Measurements from ENCODE around the gene MAST2. TPM values are rescaled to one million over a fixed set of nuclear protein-coding genes. Genes with fewer than 3 reads are reported as not detected.

MAST2 gene
- total and polyA plus RNA-seq, 2 donors (not counting 3 experiments of a cell fraction or from before 2014, with no cell fraction given) = 25.0 to 41.2 TPM

- H3K27ac ChIP-seq (ENCODE audit: insufficient read depth, low read depth, low read length) = no peak overlapping the region
- H3K9me3 ChIP-seq (replicated peaks; ENCODE audit: control insufficient read depth, insufficient read depth, low read length) = no peaks in the 10 kb centered on the region
- no peak overlapping the region for H3K9ac ChIP-seq (replicated peaks; ENCODE audit: extremely low read depth, insufficient read depth, low read length)
- peaks cover 0 to 7% of the 10 kb centered on the region in 2 experiments for H3K36me3 ChIP-seq (ENCODE audit: control insufficient read depth in 2 of 2, extremely low read depth in 1 of 2, insufficient read depth in 2 of 2, low read length in 2 of 2)
- H3K9me1 ChIP-seq (replicated peaks; ENCODE audit: control insufficient read depth, extremely low read depth, insufficient read depth, low read length) = no peaks in the 10 kb centered on the region
- ChIA-PET POLR2A (interaction anchor here (0.9 kb wide), 1 partner anchor 147 kb away, joined by 4 read pairs; no protein-coding TSS in a partner anchor), CTCF (interaction anchor here (0.6 to 8.3 kb wide), 4 partner anchors 10 to 189 kb away, joined by 3 to 146 read pairs (median 68); no protein-coding TSS in a partner anchor)
- BruUV-seq (replicated peaks) = no TSS peak
- peaks cover 4% of the 10 kb centered on the region for H3K4me1 ChIP-seq (ENCODE audit: control insufficient read depth, extremely low read depth, insufficient read depth, low read length)
- TF ChIP-seq JUN (IDR thresholded peaks at IDR 0.05; ENCODE audit: borderline replicate concordance, insufficient read depth, insufficient read length, low read depth) = no peak
- no peak for TF ChIP-seq GATA2 (IDR thresholded peaks at IDR 0.05; ENCODE audit: insufficient read depth, insufficient read length, low read depth, low read length)
- no peak for TF ChIP-seq MAX (IDR thresholded peaks at IDR 0.05; ENCODE audit: insufficient read depth, insufficient read length)
- TF ChIP-seq EZH2 (IDR thresholded peaks at IDR 0.05; ENCODE audit: borderline replicate concordance, low read depth, low read length, severe bottlenecking) = no peak
- TF ChIP-seq POLR2A (IDR thresholded peaks at IDR 0.05; ENCODE audit: low read depth, low read length) = no peak
- TF ChIP-seq, protein P1, sequence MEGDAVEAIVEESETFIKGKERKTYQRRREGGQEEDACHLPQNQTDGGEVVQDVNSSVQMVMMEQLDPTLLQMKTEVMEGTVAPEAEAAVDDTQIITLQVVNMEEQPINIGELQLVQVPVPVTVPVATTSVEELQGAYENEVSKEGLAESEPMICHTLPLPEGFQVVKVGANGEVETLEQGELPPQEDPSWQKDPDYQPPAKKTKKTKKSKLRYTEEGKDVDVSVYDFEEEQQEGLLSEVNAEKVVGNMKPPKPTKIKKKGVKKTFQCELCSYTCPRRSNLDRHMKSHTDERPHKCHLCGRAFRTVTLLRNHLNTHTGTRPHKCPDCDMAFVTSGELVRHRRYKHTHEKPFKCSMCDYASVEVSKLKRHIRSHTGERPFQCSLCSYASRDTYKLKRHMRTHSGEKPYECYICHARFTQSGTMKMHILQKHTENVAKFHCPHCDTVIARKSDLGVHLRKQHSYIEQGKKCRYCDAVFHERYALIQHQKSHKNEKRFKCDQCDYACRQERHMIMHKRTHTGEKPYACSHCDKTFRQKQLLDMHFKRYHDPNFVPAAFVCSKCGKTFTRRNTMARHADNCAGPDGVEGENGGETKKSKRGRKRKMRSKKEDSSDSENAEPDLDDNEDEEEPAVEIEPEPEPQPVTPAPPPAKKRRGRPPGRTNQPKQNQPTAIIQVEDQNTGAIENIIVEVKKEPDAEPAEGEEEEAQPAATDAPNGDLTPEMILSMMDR (IDR thresholded peaks at IDR 0.05; ENCODE audit: extremely low read depth in 1 of 2, insufficient read depth in 1 of 2, low read depth in 1 of 2, low read length in 2 of 2) = no peak
- no peak for TF ChIP-seq FOS (IDR thresholded peaks at IDR 0.05; ENCODE audit: borderline replicate concordance, insufficient read depth, low read length)
- no peak for TF ChIP-seq MYC (IDR thresholded peaks at IDR 0.05; ENCODE audit: low read depth, low read length)
- no peak for TF ChIP-seq POLR2AphosphoS5 (IDR thresholded peaks at IDR 0.05; ENCODE audit: insufficient read depth, low read depth, low read length)
- H4K20me1 ChIP-seq (replicated peaks; ENCODE audit: control insufficient read depth, extremely low read depth, insufficient read depth, low read length) = no peaks in the 10 kb centered on the region
- intact Hi-C loops (cut with micrococcal nuclease) = no loop called here
- DNase-seq (ENCODE audit: low read depth, low spot score) (no peak), FAIRE-seq (no peak)
- H3K4me3 ChIP-seq (replicated peaks in 1 of 3; ENCODE audit: insufficient read depth in 1 of 3, low read depth in 1 of 3, low read length in 3 of 3) = no peak overlapping the region
- H3K27me3 ChIP-seq (ENCODE audit: control insufficient read depth in 2 of 2, insufficient read depth in 2 of 2, low read length in 2 of 2) = no peaks in the 10 kb centered on the region
- H3K4me2 ChIP-seq (ENCODE audit: insufficient read depth, low read length) = no peak overlapping the region
- no peak overlapping the region for H2AFZ ChIP-seq (ENCODE audit: low read depth, low read length)
- H3K79me2 ChIP-seq (ENCODE audit: control insufficient read depth, insufficient read depth, low read length) = no peaks in the 10 kb centered on the region
- dilution Hi-C loops (cut with MboI; ENCODE audit: extremely low pct_ligation_motif_present, low sequenced_read_pairs) = loop anchor here (25.0 kb wide), 1 partner anchor 152 kb away; the partner anchor contains the start of genes P3R3URF, POMGNT1 and TSPAN1
Measured at GRCh38 chr1:46034601-46035516, 231.4 kb downstream of the MAST2 start.

Data from endothelial cell of umbilical vein (primary cell).